Neural cell (in vitro differentiated cells): Measurements from ENCODE around the gene ANP32E.

Experiments used
- CTCF ChIP-seq: fragments of 450-650 bp; IDR thresholded peaks from 2 replicates; pipeline ENCODE4 v1.5.1; 2014; ENCODE audit warnings: antibody characterized with exemption, mild to moderate bottlenecking, moderate library complexity; ENCODE audit not compliant: poor library complexity, severe bottlenecking
- EP300 ChIP-seq: fragments of 450-650 bp; conservative IDR thresholded peaks from 2 replicates; pipeline ENCODE4 v1.6.1; 2014; ENCODE audit warnings: antibody characterized with exemption, mild to moderate bottlenecking, moderate library complexity; ENCODE audit not compliant: poor library complexity, severe bottlenecking
- EZH2 ChIP-seq: fragments of 200-600, 300-800 bp; shearing (Covaris generic), sonication (generic); IDR thresholded peaks from 2 replicates; pipeline ENCODE4 v1.6.1; 2014; ENCODE audit warnings: antibody characterized with exemption, low read length, borderline replicate concordance, mild to moderate bottlenecking; ENCODE audit not compliant: insufficient read depth, poor library complexity, severe bottlenecking
- MXI1 ChIP-seq: fragments of 450-650 bp; conservative IDR thresholded peaks from 2 replicates; pipeline ENCODE4 v1.6.1; 2014; ENCODE audit warnings: antibody characterized with exemption, mild to moderate bottlenecking; ENCODE audit not compliant: poor library complexity, severe bottlenecking
- POLR2AphosphoS5 ChIP-seq: IDR thresholded peaks from 2 replicates; pipeline ENCODE4 v1.6.1; 2012
- RAD21 ChIP-seq: fragments of 450-650 bp; conservative IDR thresholded peaks from 2 replicates; pipeline ENCODE4 v1.6.1; 2014; ENCODE audit warnings: antibody characterized with exemption, mild to moderate bottlenecking, moderate library complexity
- REST ChIP-seq: IDR thresholded peaks from 2 replicates; pipeline ENCODE4 v1.6.1; 2012; ENCODE audit warnings: borderline replicate concordance
- SMC3 ChIP-seq: fragments of 450-650 bp; conservative IDR thresholded peaks from 2 replicates; pipeline ENCODE4 v1.6.1; 2014; ENCODE audit warnings: antibody characterized with exemption, mild to moderate bottlenecking, moderate library complexity; ENCODE audit not compliant: poor library complexity
- TAF1 ChIP-seq: IDR thresholded peaks from 2 replicates; pipeline ENCODE4 v1.6.1; 2012; ENCODE audit warnings: low read depth

GRCh38 chr1:150281758-150282557 is 46.0 kb upstream of the ANP32E start, which contains the start of gene CIART:
- TF ChIP-seq EZH2: no peak
- no peak for TF ChIP-seq CTCF
- TF ChIP-seq RAD21: no peak
- TF ChIP-seq POLR2AphosphoS5: peak; percentile 42
- peak; percentile 96 for TF ChIP-seq MXI1
- no peak for TF ChIP-seq EP300
- TF ChIP-seq SMC3: no peak
- TF ChIP-seq TAF1: peak; percentile 54
- TF ChIP-seq REST: no peak
